GM18520 (cell line): ENCODE results near the gene NRTN.
"Not testable (repeated sequence)": the region's sequence is repeated elsewhere in the genome, so short reads cannot be mapped to it uniquely, and the experiment has no call there.

Experiments used
- ATAC-seq: cut with Tn5 transposase; IDR thresholded peaks from one replicate; pipeline ENCODE4 v1.9.1; 2021; ENCODE audit not compliant: unreplicated experiment

NRTN gene

DNA sequence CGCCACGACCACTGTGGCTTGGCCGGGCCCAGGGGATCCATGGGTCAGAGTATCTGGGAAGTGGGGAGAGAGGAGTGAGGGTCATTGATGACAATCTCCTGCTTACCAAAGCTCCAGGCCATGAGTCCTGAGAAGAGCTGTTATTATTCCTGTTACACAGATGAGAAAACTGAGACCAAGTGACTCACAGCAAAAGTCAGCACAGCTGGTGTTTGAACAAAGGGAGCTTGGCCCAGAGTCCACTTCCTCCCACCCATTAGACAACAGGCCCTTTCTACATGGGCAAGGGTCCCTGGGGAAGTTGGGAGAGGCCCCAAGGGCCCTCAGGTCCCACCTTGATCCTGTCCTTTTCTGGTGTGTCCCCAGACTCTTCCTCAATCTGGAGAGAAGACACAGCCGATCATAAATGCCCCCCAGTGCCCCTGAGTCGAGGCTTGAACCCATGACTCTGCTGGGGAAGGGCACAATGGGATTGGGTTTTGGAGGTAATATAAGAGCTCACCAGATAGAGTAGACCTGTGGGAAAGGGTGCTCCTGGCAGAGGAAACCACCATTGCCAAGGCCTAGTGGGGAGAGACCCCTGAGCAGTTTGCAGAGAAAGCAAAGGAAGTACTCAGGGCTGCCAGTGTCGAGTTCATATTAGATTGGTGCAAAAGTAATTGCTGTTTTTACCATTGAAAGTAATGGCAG is 27.8 kb downstream of the NRTN start:
- ATAC-seq: no peak

DNA sequence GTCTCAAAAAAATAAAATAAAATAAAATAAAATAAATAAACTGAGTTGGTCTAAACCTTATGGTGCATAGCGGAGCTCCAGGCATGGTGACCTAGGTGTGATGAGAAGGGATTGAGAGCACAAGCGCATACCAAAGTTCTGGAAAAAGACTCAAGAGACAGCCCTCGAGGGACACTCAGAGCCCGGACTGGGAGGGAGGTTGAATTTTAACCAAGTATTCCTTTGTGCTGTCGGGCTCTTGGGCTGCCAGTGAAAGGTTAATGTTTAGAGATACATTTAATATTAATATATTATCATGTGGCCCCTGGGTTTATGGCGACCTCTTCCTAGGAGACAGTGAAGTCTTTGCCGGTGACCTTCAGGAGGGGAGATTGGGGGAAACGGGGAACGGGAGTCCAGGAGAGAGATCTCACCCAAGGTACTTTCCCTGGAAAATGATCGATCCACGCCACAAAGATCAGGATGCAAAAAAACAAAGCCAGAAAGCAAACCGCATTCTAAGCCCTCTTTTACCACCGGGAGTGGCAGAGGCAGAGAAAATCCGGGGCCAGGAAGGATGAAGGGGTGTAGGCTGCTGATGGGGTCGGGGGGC is 33.0 kb downstream of the NRTN start:
- no peak for ATAC-seq

DNA sequence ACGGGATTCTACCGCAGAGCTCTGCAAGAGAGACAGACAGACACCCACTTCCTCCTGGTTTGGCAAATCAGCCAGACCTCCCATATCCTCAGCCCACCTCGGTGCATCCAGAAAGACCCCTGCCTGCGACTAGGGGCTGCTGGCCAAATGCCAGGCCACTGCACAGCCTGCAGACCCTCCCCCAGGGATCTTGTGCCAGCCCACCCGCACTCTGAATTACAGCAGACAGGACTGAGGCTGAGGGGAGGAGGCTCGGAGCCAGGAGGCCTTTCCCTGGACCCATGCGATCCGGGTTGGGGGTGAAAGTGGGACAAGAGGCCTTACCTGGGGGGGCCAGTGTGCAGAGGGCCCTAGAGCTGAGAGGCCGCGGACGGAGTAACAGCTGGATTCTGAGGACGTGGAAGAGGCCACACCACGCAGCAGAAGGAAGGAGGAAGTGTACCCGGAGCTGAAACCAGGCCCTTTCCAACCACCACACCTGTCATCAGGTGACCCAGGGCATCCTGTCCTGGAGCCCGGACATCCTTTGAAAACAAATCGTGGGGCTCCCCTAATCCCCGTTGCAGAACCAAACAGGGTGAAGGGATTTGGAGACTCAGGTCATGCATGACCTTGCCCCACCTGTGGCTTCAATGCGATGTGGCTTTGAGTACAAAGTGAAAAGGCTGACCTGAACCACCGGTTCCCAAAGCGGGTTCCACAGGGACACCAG is 33.6 kb downstream of the NRTN start:
- no peak for ATAC-seq

DNA sequence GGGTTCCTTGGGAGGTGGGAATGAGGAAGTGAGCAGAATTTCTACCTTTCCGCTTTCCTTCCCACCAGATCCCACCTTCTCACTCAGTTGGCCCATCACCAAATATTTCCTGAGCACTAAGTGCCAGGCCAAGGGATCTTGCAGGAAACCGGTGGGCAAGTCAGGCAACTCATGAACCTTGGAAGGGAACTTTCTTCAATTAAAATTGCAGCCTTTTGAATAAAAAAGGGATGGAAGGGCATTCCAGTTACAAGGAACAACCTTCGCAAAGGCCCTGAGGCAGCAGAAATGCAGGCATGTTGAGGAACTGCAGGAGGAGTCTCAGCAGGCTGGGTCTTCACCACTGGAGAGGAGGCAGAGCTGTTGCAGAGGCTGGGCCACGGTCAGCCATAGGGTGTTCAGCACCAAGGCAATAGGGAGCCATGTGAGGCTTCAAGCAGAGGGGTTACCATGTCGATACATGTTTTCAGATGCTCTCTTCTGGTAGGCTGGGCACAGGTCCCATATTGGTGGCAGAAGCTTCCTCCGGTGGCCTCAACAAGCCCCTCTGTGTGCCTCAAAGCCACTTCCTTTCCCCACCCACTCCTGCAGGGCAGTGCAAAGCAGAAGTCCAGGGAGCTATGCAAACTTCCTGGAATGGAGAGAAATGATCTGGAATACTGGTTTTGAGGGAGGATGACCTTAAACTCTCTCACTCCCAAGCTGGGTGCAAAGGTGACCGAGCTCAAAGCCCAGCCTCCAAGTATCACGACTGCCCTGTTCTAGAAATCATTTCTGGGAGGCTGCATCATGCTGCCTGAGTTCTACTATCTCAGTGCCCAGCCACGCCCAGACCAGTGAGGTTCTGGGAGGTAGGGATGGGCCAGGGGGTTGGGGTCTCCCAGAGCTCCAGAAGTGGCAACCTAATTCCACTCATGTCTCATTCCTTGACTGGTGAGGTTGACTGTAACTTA is 34.5 kb downstream of the NRTN start, which contains the start of gene FUT6:
Gene FUT6, minus strand, starts transcription at position 638 of the 953 bp plus-strand sequence. CDS start 7,135 bp downstream, outside the sequence.
- no peak for ATAC-seq

DNA sequence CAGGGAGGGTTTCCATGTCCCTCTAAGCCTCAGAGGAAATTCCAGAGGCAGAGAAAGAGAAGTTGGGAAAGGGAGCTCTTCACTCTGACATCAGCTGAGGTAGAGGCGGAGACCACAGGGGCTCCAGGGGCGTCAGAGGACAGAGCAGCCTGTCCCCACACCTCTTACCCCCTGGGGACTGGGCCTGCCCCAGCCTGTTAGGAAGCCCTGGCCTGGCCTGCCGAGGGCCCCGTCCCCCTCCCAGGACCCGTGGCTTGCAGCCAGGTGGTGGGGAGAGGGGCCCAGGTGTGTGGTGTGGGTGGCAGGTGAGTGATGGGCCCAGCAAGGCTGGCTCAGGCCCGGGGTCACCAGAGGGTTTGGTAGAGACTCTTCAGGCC is 36.9 kb downstream of the NRTN start:
- ATAC-seq: not testable (repeated sequence)

DNA sequence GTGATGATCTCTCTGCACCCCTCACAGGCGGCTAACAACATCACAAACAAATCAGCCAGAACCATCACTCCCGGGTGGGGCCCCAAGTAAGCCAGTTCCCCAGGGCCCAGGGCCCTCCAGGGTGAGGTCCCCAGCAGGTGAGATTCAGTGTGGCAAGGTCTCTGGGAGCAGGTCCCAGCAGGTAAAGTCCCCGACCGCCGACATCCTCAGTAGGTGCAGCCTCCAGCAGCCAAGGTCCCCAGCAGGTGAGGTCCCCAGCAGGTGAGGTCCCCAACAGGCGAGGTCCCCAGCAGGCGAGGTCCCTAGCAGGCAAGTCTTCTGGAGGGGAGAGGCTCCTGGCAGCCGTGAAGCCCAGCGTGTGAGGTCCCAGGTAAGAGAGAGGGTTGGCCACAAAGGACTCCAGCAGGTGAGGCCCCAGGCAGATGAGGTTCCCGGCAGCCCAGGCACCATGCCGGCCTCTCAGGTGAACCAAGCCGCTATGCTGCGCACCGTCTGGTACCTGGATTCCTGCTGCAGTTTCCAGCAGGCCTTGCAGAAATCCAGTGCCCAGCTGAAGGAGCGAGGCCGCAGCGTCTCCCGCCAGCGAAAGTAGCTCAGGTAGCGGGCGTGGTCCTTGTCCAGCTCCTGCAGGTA is 38.5 kb downstream of the NRTN start:
- no peak for ATAC-seq

DNA sequence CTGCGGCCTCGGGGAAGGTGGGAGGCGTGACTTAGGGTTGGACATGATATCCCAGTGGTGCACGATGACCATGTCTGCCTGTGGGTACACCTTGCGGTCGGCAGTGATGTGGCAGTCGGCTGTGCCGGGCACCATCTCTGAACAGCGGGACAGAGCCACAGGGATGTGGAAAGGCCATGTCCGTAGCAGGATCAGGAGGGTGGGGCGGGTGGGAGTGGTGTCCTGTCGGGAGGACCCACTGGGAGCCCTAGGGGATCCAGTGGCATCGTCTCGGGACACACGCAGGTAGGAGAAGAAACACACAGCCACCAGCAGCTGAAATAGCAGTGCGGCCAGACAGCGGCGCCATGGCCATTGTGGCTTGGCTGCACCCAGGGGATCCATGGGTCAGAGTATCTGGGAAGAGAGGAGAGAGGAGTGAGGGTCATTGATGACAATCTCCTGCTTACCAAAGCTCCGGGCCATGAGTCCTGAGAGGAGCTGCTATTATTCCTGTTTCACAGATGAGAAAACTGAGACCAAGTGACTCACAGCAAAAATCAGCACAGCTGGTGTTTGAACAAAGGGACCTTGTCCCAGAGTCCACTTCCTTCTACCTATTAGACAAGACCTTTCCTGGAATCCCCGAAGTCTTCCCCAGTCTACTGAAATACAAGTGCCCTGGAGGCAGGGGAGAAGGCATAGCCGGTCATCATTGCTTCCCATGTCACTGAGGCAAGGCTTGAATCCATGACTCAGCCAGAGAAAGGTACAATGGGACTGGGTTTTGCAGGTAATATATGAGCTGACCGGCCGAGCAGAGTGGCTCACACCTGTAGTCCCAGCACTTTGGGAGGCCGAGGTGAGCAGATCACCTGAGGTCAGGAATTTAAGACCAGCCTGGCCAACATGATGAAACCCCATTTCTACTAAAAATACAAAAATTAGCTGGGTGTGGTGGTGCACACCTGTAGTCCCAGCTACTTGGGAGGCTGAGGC is 39.9 kb downstream of the NRTN start:
- no peak for ATAC-seq

DNA sequence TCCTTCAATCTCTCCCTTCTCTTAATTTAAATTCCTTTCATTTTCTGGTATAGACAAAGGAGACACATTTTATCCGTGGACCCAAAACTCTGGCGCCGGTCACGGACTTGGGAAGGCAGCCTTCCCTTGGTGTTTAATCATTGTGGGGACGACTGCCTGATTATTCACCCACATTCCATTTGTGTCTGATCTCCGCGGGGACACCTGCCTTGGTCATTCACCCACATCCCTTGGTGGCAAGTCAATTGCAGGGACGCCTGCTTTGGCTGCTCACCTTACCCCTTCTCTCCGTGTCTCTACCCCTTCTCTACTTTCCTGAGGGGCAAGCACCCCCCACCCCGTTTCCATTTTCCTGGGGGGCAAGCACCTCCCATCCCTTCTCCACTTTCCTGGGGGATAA is 43.0 kb downstream of the NRTN start:
- not testable (repeated sequence) for ATAC-seq

DNA sequence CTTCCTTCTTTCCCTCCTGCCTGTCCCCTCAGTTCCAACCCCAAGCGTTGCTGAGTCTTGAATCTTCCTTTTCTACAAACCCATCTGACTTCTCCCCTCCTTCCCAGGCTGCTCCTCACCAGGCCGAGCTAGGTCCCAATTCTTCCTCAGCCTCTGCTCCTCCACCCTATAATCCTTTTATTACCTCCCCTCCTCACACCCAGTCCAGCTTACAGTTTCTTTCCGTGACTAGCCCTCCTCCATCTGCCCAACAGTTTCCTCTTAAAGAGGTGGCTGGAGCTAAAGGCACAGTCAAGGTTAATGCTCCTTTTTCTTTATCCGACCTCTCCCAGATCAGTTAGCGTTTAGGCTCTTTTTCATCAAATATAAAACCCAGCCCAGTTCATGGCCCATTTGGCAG is 43.8 kb downstream of the NRTN start:
- ATAC-seq: not testable (repeated sequence)

DNA sequence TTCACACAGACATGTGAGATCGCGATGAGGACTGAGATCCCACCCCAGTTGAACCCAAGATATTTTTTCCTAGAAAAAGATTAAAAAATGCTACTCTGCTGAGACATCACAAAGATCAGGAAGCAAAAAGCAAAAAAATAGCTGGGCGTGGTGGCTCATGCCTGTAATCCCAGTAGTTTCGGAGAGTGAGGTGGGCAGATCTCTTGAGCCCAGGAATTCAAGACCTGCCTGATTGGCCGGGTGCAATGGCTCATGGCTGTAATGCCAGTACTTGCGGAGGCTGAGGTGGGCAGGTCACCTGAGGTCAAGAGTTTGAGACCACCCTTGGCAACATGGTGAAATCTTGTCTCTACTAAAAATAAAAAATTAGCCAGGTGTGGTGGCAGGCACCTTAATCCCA is 45.3 kb downstream of the NRTN start:
- no peak for ATAC-seq

DNA sequence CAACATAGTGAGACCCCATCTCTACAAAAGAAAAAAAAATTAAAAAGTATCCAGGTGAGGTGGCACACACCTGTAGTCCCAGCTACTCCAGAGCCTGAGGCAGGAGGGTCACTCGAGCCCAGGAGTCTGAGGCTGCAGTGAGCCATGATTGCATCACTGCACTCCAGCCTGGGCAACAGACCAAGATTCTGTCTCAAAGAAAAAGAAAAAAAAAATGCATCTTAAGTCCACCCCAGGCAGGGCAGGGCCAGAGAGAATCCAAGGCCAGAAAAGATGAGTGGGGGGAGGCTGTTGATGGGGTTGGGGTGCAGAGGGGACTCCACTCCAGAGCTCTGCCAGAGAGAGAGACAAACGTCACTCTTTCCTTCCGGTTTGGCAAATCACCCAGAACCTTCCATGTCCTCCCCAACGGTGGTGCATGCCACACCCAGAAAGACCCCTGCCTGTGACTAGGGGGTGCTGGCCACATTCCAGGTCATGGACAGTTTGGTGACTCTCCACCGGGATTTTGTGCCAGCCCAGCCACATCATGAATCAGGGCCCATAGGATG is 46.0 kb downstream of the NRTN start:
- no peak for ATAC-seq

DNA sequence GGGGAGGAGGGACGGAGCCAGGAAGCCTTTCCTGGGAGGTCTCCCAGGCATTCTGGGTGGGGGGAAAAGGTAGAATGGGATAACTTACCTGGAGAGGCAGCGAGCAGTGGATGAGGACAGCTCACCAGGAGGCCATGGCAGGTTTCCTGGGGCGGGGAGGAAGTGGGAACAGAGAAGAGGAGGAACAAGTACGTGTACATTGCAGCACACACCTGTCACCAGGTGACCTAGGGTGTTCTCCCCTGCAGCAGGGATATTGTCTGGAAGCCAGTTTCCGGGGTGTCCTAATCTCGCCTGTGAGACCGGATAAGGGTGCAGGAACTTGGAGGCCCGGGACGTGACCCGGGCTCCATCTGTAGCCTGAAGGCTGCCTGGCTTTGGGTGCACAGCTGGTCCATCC is 46.4 kb downstream of the NRTN start, which contains the start of gene FUT3:
Gene FUT3, minus strand, starts transcription at position 148 of the 400 bp plus-strand sequence.
- no peak for ATAC-seq

DNA sequence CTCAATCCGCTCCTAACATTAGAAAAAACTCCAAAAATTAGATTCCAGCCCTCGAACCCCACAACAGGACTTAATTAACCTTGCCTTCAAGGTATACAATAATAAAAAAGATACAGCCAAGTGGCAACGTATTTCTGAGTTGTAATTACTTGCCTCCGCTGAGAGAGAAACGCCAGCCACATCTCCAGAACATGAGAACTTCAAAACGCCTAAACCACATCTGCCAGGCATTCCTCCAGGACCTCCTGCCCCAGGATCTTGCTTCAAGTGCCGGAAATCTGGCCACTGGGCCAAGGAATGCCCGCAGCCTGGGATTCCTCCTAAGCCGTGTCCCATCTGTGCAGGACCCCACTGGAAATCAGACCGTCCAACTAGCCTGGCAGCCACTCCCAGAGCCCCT is 49.3 kb downstream of the NRTN start:
- not testable (repeated sequence) for ATAC-seq

DNA sequence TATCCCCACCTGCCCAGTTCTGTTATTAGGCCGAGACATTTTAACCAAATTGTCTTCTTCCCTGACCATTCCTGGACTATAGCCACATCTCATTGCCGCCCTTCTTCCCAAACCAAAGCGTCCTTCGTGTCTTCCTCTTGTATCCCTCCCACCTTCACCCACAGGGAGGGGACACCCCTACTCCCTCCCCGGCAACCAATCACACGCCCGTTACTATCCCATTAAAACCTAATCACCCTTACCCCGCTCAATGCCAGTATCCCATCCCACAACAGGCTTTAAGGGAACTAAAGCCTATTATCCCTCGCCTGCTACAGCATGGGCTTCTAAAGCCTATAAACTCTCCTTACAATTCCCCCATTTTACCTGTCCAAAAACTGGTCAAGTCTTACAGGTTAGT is 50.3 kb downstream of the NRTN start:
- ATAC-seq: not testable (repeated sequence)

DNA sequence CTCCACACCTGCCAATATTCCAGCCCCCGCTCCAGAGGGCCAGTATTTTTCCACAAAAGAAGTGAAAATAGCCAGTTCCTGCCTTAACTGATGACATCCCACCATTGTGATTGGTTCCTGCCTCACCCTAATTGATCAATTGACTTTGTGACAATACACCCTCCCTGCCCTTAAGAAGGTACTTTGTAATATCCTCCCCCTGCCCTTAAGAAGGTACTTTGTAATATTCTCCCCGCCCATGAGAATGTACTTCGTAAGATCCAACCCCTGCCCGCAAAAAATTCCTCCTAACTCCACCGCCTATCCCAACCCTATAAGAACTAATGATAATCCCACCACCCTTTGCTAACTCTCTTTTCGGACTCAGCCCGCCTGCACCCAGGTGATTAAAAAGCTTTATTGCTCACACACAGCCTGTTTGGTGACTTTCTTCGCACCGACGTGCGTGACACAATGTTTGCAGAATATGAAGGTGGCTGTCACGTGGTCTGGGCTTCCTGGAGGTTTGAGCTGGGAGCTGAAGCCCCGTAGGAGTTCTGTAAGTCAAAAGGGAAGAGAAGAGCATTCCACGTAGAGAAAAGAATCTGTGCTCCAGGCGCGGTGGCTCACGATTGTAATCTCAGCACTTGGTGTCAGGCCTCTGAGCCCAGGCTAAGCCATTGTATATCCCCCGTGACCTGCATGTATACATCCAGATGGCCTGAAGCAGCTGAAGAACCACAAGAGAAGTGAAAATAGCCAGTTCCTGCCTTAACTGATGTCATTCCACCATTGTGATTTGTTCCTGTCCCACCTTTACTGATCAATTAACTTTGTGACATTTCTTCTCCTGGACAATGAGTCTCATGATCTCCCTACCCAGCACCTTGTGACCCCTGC is 52.6 kb downstream of the NRTN start:
- ATAC-seq: no peak

DNA sequence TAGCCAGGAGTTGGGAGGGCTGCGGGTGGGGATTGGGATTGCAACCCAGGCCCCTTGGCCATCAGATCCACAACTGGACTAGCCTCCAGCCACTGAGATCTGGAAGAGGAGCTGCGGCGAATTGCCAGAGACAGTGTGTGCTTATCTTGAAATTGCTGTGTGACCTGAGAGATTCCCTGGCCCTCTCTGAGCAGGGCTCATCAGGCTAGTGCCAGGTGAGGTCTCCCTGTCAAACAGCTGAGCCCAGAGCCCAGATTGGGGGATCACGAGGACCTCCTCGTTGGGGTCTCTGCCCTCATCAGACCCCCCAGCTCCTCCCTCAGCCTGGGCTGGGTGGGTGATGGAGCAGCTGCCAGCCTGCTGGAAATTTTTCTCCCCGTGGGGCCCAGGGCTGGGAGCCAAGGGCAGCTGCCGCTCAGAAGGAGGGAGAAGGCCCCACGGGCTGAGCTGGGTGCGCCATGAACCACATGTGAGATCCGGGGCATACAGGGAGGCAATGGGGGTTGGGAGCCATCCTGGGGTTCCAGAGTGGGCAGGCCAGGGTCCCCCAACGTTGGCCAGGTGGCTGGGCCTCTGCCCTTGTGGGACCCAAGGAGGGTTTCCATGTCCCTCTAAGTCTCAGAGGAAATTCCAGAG is 58.3 kb downstream of the NRTN start:
- ATAC-seq: no peak

DNA sequence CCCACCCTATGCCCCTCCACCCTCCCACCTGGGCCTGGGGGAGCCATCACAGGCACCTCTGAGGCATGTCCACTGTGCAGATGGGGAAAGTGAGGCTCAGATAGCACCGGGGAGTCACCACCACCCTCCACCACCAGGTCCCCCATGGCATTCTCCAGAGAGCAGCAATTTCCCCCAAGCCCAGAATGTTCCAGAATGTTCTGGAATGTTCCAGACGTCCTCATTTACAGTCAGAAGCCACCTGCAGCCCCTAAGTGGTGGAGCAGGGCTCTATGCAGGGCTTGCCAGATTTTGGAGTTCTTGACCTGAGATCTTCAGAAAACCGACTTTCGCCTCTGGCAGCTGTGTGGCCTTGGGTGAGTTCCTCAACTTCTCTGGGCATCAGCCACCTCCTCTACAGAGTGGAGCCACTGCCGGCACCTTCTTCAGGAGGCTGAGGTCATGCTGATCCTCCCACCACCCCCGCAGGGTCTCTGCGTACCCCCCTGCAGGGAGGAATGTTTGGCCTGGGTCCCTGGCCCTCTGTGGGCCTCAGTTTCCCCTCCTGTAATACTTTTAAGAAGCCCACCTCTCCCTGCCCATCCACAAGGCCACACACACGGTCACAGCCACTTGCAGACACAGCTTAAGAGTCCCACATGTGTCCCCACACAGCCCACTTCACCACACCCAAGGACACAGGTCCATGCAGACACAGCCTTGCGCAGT is 59.3 kb downstream of the NRTN start:
- ATAC-seq: no peak
